Tibial nerve (tissue), 4 donors: ENCODE measurements around the gene GPR180. TPM values are rescaled to one million over a fixed set of nuclear protein-coding genes. Genes with fewer than 3 reads are reported as not detected.
"Not testable (repeated sequence)": the region's sequence is repeated elsewhere in the genome, so short reads cannot be mapped to it uniquely, and the experiment has no call there.

ENCODE experiments used
- DNase-seq, 2 donors: peaks; one replicate each; pipeline ENCODE4 v3.0.0-alpha.2; 2019; ENCODE audit warnings: low spot score in 2 of 2
- H3K27ac ChIP-seq, 4 donors: fragments of 200-600 bp; sonication (generic) in 3 of 4; one replicate each; pipeline ENCODE4 v1.5.1; 2017 to 2019; ENCODE audit warnings: mild to moderate bottlenecking in 1 of 4
- H3K27me3 ChIP-seq, 2 donors: fragments of 200-600 bp; sonication (generic) in 1 of 2; one replicate each; pipeline versions ENCODE4 v1.5.1 to v1.6.0; 2017 to 2019
- H3K36me3 ChIP-seq, 3 donors: fragments of 200-600 bp; sonication (generic); one replicate each; pipeline ENCODE4 v1.5.1; 2018 to 2019
- H3K4me1 ChIP-seq, 4 donors: fragments of 200-600 bp; sonication (generic) in 3 of 4; one replicate each; pipeline ENCODE4 v1.5.1; 2017 to 2019
- H3K4me3 ChIP-seq, 4 donors: fragments of 200-600 bp; sonication (generic) in 3 of 4; one replicate each; pipeline ENCODE4 v1.5.1; 2017 to 2019; ENCODE audit warnings: mild to moderate bottlenecking in 1 of 4, moderate library complexity in 1 of 4
- H3K9me3 ChIP-seq, 4 donors: fragments of 200-600 bp; sonication (generic) in 3 of 4; one replicate each; pipeline ENCODE4 v1.5.1; 2017 to 2019
- CTCF ChIP-seq, 5 experiments: fragments of 200-600 bp in 3 of 5; fragments of 450-650 bp in 2 of 5; sonication (generic) in 3 of 5; IDR thresholded peaks; one replicate each; pipeline ENCODE4 v1.5.1; 2016 to 2019; ENCODE audit warnings: antibody characterized with exemption in 5 of 5, mild to moderate bottlenecking in 3 of 5, moderate library complexity in 2 of 5
- EP300 ChIP-seq, 2 donors: sonication (generic); formaldehyde crosslinking; IDR thresholded peaks; one replicate each; pipeline ENCODE4 v1.6.1; 2017; ENCODE audit warnings: antibody characterized with exemption in 2 of 2, mild to moderate bottlenecking in 1 of 2
- POLR2A ChIP-seq, 2 donors: fragments of 450-650 bp; IDR thresholded peaks; one replicate each; pipeline ENCODE4 v1.6.1; 2017; ENCODE audit warnings: antibody characterized with exemption in 2 of 2, mild to moderate bottlenecking in 2 of 2, moderate library complexity in 2 of 2
- WGBS, 2 donors: methylation state at CpG; one replicate each; pipeline ENCODE4 v1.1.5; 2018; 5-methylcytosine and 5-hydroxymethylcytosine counted together
- total RNA-seq, 4 donors: library from RNA; depleted of rRNA; stranded (reverse); fragments of >200 nt; gene quantifications; one replicate each; pipeline ENCODE4 v1.1.0, GENCODE V29; 2016

Gene GPR180
- total RNA-seq, 4 donors from 2014 or later, result 2.9 to 9.0 (median 5.2) TPM

DNA sequence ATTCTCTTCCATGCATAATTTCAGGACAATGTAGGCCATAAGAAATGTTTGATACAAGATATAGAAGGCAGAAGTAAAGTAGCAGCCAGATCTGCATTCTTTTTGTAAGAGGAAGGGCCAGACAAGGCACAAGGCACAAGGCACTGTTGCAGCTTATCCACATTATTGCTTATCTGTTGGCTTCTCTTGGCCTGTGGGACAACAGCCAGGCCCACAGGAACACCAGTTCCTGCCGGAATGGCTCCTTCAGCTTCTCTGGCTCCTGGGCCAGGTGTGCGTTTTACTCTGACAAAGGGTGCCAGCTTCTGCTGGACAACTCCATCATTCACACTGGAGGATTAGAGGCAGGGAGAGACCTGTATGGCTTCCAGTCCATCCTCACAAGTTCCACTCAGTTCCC lies 29.2 kb downstream of the GPR180 start:
- TF ChIP-seq EP300 (IDR thresholded peaks at IDR 0.05), result no peak
- Histone ChIP-seq H3K27me3 (no peaks in the 10 kb centered on the region), H3K4me1 (no peaks in the 10 kb centered on the region), H3K36me3 (peaks cover 0 to 44% (median 0%) of the 10 kb centered on the region in 3 donors), H3K9me3 (peaks cover 0 to 2% (median 0%) of the 10 kb centered on the region in 4 donors), H3K27ac (no peak overlapping the region), H3K4me3 (no peak overlapping the region)
- no peak for DNase-seq
- 88 to 100% methylated on average over 2 of the region's 2 CpGs for whole genome bisulfite sequencing, 2 donors

- Histone ChIP-seq H3K9me3 (peaks cover 0 to 2% (median under 1%) of the 10 kb centered on the region in 4 donors), H3K4me3 (no peak overlapping the region), H3K36me3 (peaks cover 0 to 41% (median 0%) of the 10 kb centered on the region in 3 donors), H3K4me1 (no peaks in the 10 kb centered on the region), H3K27me3 (no peaks in the 10 kb centered on the region), H3K27ac (no peak overlapping the region)
- TF ChIP-seq CTCF (IDR thresholded peaks at IDR 0.05) (no peak), POLR2A (IDR thresholded peaks at IDR 0.05) (no peak), EP300 (IDR thresholded peaks at IDR 0.05) (no peak)
- no peak for DNase-seq
- WGBS, 2 donors, result 96 to 97% methylated on average over 3 of the region's 3 CpGs
Observed at GRCh38 chr13:94632226-94632980, 30.7 kb downstream of the GPR180 start.

DNA sequence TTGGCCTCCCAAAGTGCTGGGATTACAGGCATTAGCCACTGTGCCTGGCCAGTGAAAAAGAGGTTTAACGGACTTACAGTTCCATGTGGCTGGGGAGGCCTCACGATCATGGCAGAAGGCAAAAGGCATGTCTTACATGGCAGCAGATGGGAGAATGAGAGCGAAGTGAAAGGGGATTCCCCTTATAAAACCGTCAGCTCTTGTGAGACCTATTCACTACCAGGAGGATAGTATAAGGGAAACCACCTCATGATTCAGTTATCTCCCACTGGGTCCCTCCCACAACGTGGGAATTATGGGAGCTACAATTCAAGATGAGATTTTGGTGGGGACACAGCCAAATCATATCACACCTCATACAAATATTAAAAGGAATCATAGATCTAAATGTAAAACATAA lies 34.4 kb downstream of the GPR180 start:
- DNase-seq, H3K4me3 ChIP-seq, H3K27ac ChIP-seq, H3K9me3 ChIP-seq, H3K27me3 ChIP-seq, H3K4me1 ChIP-seq: not testable (repeated sequence)
- H3K36me3 ChIP-seq, result peaks cover 0 to 28% (median 0%) of the 10 kb centered on the region in 3 donors
- WGBS, 2 donors, result 78 to 84% methylated on average over 5 of the region's 5 CpGs

GRCh38 chr13:94636942-94637578 lies 35.4 kb downstream of the GPR180 start:
- TF ChIP-seq CTCF (IDR thresholded peaks at IDR 0.05), result no peak
- no peak for TF ChIP-seq POLR2A (IDR thresholded peaks at IDR 0.05)
- TF ChIP-seq EP300 (IDR thresholded peaks at IDR 0.05), result no peak
- no peaks in the 10 kb centered on the region for H3K27me3 ChIP-seq
- WGBS, 2 donors, result 62 to 72% methylated on average over 1 of the region's 1 CpG
- peaks cover 0 to 23% (median 0%) of the 10 kb centered on the region in 3 donors for H3K36me3 ChIP-seq
- peaks cover 0 to 8% (median 3%) of the 10 kb centered on the region in 4 donors for H3K9me3 ChIP-seq
- no peak for DNase-seq
- H3K27ac ChIP-seq, result no peak overlapping the region
- no peaks in the 10 kb centered on the region for H3K4me1 ChIP-seq
- H3K4me3 ChIP-seq, result no peak overlapping the region

DNA sequence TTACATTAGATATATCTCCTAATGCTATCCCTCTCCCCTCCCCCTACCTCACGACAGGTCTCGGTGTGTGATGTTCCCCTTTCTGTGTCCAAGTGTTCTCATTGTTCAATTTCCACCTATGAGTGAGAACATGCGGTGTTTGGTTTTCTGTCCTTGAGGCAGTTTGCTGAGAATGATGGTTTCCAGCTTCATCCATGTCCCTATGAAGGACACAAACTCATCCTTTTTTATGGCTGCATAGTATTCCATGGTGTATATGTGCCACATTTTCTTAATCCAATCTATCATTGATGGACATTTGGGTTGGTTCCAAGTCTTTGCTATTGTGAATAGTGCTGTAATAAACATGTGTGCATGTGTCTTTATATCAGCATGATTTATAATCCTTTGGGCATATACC lies 36.0 kb downstream of the GPR180 start:
- not testable (repeated sequence) for H3K27me3 ChIP-seq
- whole genome bisulfite sequencing, 2 donors, result 96 to 97% methylated on average over 3 of the region's 3 CpGs

DNA sequence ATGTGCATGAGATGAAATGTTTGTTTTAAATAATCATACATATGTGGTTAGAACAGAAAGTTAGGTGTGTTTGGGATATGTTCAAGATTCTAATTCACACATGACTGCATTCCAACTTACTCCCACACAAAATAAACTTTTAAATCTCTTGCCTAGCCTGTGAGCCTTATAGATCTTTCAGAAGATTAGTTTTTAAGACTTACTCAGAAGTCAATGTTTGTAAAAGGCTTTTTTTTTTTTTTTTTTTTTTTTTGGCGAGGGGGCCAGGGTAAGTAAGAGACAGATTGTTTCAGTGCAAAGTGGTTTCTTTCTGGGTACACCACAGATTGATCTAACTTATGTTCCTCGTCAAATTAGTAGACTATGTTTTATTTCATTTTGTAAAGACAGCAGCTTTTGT lies 39.1 kb downstream of the GPR180 start:
- TF ChIP-seq POLR2A (IDR thresholded peaks at IDR 0.05) (no peak), EP300 (IDR thresholded peaks at IDR 0.05) (no peak)

More for the DNA sequence above, 36.0 kb downstream of the GPR180 start:
- peaks cover 0 to 20% (median 0%) of the 10 kb centered on the region in 3 donors for H3K36me3 ChIP-seq
- not testable (repeated sequence) for H3K27ac ChIP-seq, H3K9me3 ChIP-seq, H3K4me1 ChIP-seq, DNase-seq, H3K4me3 ChIP-seq

GRCh38 chr13:94641409-94641941 lies 39.8 kb downstream of the GPR180 start:
- no peak for DNase-seq
- H3K27ac ChIP-seq, result no peak overlapping the region
- H3K9me3 ChIP-seq, result peaks cover 0 to 8% (median 2%) of the 10 kb centered on the region in 4 donors
- H3K4me3 ChIP-seq, result no peak overlapping the region
- H3K4me1 ChIP-seq, result no peaks in the 10 kb centered on the region
- H3K36me3 ChIP-seq, result no peaks in the 10 kb centered on the region
- 43 to 47% methylated on average over 3 of the region's 3 CpGs for WGBS, 2 donors
- TF ChIP-seq POLR2A (IDR thresholded peaks at IDR 0.05), result no peak
- TF ChIP-seq EP300 (IDR thresholded peaks at IDR 0.05), result no peak
- no peak for TF ChIP-seq CTCF (IDR thresholded peaks at IDR 0.05)
- H3K27me3 ChIP-seq, result no peaks in the 10 kb centered on the region

More for the DNA sequence above, 39.1 kb downstream of the GPR180 start:
- Histone ChIP-seq H3K27me3 (no peaks in the 10 kb centered on the region), H3K9me3 (peaks cover 0 to 8% (median 2%) of the 10 kb centered on the region in 4 donors), H3K4me3 (no peak overlapping the region), H3K27ac (no peak overlapping the region), H3K36me3 (no peaks in the 10 kb centered on the region), H3K4me1 (no peaks in the 10 kb centered on the region)
- DNase-seq, result no peak
- WGBS, 2 donors, result 45 to 47% methylated on average over 2 of the region's 2 CpGs
